ENCODE results near the gene LACTB. TPM values are rescaled to one million over a fixed set of nuclear protein-coding genes. Genes with fewer than 3 reads are reported as not detected.

Gene LACTB
- total and polyA plus RNA-seq, 2 of the 13 experiments (the other 11 are each of a cell fraction or from before 2014, with no cell fraction given): 14.8 to 23.0 TPM

DNA sequence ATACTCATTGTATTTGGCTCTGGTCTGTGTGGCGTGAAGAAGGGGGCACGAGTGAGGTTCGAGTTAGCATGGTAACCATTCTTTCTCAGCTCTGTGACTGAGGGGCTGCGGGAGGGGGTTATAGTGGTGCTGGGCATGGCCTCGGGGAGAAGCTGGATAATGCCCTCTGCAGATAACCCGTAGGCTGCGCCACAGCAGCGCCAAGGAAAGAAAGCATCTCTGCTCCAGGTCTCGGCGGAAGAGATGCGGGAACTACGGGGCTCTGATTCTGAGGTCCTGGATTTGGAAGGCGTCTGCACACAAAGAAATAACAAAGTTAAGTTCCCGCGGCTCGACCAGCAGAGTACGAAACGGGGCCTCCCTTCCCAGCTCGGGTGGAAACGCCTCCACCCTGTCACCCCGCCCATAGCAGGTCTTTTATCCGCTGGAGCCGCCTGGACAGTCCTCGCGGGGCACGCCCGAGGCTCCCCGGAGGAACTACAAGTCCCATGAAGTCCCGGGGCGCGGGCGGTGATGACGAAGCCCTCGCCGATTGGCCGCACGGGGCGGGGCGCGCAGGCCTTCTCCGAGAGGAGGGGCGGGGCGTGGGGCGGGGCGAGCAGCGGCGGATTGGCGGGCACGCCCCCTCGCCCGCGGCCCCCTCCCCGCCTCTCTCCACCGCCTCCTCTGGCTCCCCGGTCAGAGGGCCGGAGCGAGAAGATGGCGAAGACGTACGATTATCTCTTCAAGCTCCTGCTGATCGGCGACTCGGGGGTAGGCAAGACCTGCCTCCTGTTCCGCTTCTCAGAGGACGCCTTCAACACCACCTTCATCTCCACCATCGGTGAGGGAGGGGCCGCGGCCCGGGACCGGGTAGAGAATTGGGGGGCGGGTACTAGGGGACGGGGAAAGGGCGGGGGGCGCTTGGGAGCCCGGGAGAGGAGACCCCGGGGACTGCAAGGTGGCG lies 67.5 kb downstream of the LACTB start, which contains the start of gene RAB8B (continued):
- TF ChIP-seq, protein P1, sequence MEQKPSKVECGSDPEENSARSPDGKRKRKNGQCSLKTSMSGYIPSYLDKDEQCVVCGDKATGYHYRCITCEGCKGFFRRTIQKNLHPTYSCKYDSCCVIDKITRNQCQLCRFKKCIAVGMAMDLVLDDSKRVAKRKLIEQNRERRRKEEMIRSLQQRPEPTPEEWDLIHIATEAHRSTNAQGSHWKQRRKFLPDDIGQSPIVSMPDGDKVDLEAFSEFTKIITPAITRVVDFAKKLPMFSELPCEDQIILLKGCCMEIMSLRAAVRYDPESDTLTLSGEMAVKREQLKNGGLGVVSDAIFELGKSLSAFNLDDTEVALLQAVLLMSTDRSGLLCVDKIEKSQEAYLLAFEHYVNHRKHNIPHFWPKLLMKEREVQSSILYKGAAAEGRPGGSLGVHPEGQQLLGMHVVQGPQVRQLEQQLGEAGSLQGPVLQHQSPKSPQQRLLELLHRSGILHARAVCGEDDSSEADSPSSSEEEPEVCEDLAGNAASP (CRISPR knock-in tag; IDR thresholded peaks at IDR 0.05; ENCODE audit: borderline replicate concordance): no peak
- TF ChIP-seq KLF6 (CRISPR knock-in tag; IDR thresholded peaks at IDR 0.05) (no peak), MIER3 (CRISPR knock-in tag; IDR thresholded peaks at IDR 0.05; ENCODE audit: borderline replicate concordance) (no peak), RBM39 (IDR thresholded peaks at IDR 0.05; ENCODE audit: low read depth, low read length, poor library complexity, severe bottlenecking) (no peak), ZNF256 (CRISPR knock-in tag; conservative IDR thresholded peaks at IDR 0.05) (no peak), ZNF232 (CRISPR knock-in tag; IDR thresholded peaks at IDR 0.05; ENCODE audit: borderline replicate concordance) (0 out of 2 replicates have a peak, but pooled peaks have one; percentile 29), PITX1 (CRISPR knock-in tag; IDR thresholded peaks at IDR 0.05) (peak; percentile 60; the same call in 1 of the 2 replicates), TCF7L2 (IDR thresholded peaks at IDR 0.05; ENCODE audit: low read depth, low read length) (no peak)
- TF ChIP-seq, protein P2, sequence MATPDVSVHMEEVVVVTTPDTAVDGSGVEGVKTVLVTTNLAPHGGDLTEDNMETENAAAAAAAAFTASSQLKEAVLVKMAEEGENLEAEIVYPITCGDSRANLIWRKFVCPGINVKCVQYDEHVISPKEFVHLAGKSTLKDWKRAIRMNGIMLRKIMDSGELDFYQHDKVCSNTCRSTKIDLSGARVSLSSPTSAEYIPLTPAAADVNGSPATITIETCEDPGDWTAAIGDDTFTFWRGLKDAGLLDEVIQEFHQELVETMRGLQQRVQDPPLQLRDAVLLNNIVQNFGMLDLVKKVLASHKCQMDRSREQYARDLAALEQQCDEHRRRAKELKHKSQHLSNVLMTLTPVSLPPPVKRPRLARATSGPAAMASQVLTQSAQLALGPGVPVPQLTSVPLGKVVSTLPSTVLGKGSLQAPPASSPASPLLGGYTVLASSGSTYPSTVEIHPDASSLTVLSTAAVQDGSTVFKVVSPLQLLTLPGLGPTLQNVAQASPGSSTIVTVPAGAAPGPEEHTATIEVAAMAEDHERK (CRISPR knock-in tag; IDR thresholded peaks at IDR 0.05; ENCODE audit: low read depth): peak; percentile 37; the same call in 1 of the 2 replicates
- TF ChIP-seq, protein P3, sequence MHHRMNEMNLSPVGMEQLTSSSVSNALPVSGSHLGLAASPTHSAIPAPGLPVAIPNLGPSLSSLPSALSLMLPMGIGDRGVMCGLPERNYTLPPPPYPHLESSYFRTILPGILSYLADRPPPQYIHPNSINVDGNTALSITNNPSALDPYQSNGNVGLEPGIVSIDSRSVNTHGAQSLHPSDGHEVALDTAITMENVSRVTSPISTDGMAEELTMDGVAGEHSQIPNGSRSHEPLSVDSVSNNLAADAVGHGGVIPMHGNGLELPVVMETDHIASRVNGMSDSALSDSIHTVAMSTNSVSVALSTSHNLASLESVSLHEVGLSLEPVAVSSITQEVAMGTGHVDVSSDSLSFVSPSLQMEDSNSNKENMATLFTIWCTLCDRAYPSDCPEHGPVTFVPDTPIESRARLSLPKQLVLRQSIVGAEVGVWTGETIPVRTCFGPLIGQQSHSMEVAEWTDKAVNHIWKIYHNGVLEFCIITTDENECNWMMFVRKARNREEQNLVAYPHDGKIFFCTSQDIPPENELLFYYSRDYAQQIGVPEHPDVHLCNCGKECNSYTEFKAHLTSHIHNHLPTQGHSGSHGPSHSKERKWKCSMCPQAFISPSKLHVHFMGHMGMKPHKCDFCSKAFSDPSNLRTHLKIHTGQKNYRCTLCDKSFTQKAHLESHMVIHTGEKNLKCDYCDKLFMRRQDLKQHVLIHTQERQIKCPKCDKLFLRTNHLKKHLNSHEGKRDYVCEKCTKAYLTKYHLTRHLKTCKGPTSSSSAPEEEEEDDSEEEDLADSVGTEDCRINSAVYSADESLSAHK (CRISPR knock-in tag; IDR thresholded peaks at IDR 0.05; ENCODE audit: borderline replicate concordance): no peak

All from HepG2 (cell line).